HepG2 (cell line): ENCODE measurements around the gene PFN2. TPM values are rescaled to one million over a fixed set of nuclear protein-coding genes. Genes with fewer than 3 reads are reported as not detected.

ENCODE experiments used
- GPBP1L1 ChIP-seq: sonication (generic); formaldehyde crosslinking; IDR thresholded peaks from 2 replicates; pipeline ENCODE4 v1.5.0; 2020; ENCODE audit warnings: mild to moderate bottlenecking, missing genetic modification reagents
- KDM3A ChIP-seq: IDR thresholded peaks from 2 replicates; pipeline ENCODE4 v1.6.1; 2018; ENCODE audit warnings: low read depth, missing compliant biosample characterization
- LCORL ChIP-seq, 2 experiments: fragments of 450-650 bp in 1 of 2; sonication (generic) in 1 of 2; formaldehyde crosslinking in 1 of 2; IDR thresholded peaks; 2 replicates each; pipeline versions ENCODE4 v1.5.0 to v1.6.1; 2017 to 2020; ENCODE audit warnings: antibody characterized with exemption in 1 of 2, missing genetic modification reagents in 1 of 2
- ZNF101 ChIP-seq: sonication (generic); formaldehyde crosslinking; IDR thresholded peaks from 2 replicates; pipeline ENCODE4 v1.4.0; 2020; ENCODE audit warnings: mild to moderate bottlenecking, low read depth, missing genetic modification reagents, borderline replicate concordance
- ZNF317 ChIP-seq: sonication (generic); formaldehyde crosslinking; IDR thresholded peaks from 2 replicates; pipeline ENCODE4 v1.5.0; 2020; ENCODE audit warnings: mild to moderate bottlenecking, missing genetic modification reagents
- ZNF34 ChIP-seq: sonication (generic); formaldehyde crosslinking; IDR thresholded peaks from 2 replicates; pipeline ENCODE4 v1.4.0; 2020; ENCODE audit warnings: mild to moderate bottlenecking, missing genetic modification reagents, borderline replicate concordance
- ZNF687 ChIP-seq: sonication (generic); formaldehyde crosslinking; IDR thresholded peaks from 2 replicates; pipeline ENCODE4 v1.5.1; 2020; ENCODE audit warnings: mild to moderate bottlenecking, missing genetic modification reagents, moderate library complexity
- ZNF766 ChIP-seq: sonication (generic); formaldehyde crosslinking; IDR thresholded peaks from 2 replicates; pipeline ENCODE4 v1.5.0; 2020; ENCODE audit warnings: missing genetic modification reagents, borderline replicate concordance
- ZNF776 ChIP-seq: sonication (generic); formaldehyde crosslinking; IDR thresholded peaks from 2 replicates; pipeline ENCODE4 v1.4.0; 2020; ENCODE audit warnings: mild to moderate bottlenecking, missing genetic modification reagents
- ZSCAN31 ChIP-seq: sonication (generic); formaldehyde crosslinking; IDR thresholded peaks from 2 replicates; pipeline ENCODE4 v1.5.0; 2020; ENCODE audit warnings: low read depth, mild to moderate bottlenecking, missing genetic modification reagents
- polyA plus RNA-seq, 8 experiments: library from polyadenylated mRNA; depleted of rRNA in 3 of 8; stranded (reverse) in 7 of 8; unstranded in 1 of 8; fragments of >200 nt; fragmentation: Illumina TruSeq in 4 of 8; extraction: Trizol in 4 of 8; gene quantifications; 2 replicates each; pipeline versions ENCODE4 v1.2.1 to v1.2.3, GENCODE V29; 2011 to 2016; ENCODE audit warnings: low read depth in 4 of 8, missing spikeins in 1 of 8, mixed read lengths in 1 of 8; ENCODE audit not compliant: insufficient read depth in 1 of 8
- total RNA-seq, 5 experiments: library from RNA; depleted of rRNA; stranded (reverse); fragments of >200 nt; fragmentation: Illumina TruSeq; extraction: Trizol; gene quantifications; 2 replicates each; pipeline ENCODE4 v1.2.3, GENCODE V29; 2016; ENCODE audit warnings: low read depth in 1 of 5
- TF ChIP-seq, protein P1 (sequence below): IDR thresholded peaks from 2 replicates; pipeline ENCODE4 v1.6.1; 2016; ENCODE audit warnings: mild to moderate bottlenecking
- TF ChIP-seq, protein P2 (sequence below): sonication (generic); formaldehyde crosslinking; IDR thresholded peaks from 2 replicates; pipeline ENCODE4 v1.4.0; 2020; ENCODE audit warnings: missing genetic modification reagents, borderline replicate concordance
- TF ChIP-seq, protein P3 (sequence below): sonication (generic); formaldehyde crosslinking; IDR thresholded peaks from 2 replicates; pipeline ENCODE4 v1.8.0; 2022; ENCODE audit warnings: low read depth, missing genetic modification reagents

Gene PFN2
- total and polyA plus RNA-seq, 2 of the 13 experiments (the other 11 are each of a cell fraction or from before 2014, with no cell fraction given) = 57.3 to 150 TPM

DNA sequence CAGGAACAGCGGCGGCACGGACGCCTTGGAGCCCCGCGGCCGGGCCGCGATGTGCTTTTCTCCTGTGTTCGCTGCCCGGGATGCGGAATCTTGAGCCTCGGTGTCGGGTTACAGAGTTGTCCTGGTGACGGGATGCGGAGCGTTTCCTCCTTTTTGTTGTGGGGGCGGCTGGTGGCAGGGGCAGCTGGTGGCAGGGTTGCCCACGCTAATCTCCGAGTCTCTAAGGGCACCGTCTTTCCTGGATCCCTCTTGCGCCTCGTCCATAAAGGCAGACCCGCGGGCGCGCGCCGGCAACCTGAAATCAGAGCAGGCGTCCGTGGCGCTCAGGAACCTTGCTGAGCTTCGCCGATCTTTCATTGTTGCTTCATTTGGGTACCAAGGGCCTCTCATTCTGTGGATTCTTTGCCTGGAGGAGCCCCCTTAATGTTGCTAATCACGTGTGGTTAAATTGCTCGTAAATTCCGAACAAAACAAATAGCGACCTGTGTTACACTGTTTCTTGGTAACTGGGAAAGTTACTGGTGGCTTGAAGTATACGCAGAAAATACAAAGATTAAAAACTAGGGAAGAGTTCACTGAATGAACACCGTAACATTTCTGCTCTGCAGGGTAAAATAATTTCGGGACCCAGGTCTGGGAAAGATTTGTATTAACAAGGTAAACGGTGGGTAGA, 844 bp upstream of the PFN2 start (continued):
- TF ChIP-seq, protein P1, sequence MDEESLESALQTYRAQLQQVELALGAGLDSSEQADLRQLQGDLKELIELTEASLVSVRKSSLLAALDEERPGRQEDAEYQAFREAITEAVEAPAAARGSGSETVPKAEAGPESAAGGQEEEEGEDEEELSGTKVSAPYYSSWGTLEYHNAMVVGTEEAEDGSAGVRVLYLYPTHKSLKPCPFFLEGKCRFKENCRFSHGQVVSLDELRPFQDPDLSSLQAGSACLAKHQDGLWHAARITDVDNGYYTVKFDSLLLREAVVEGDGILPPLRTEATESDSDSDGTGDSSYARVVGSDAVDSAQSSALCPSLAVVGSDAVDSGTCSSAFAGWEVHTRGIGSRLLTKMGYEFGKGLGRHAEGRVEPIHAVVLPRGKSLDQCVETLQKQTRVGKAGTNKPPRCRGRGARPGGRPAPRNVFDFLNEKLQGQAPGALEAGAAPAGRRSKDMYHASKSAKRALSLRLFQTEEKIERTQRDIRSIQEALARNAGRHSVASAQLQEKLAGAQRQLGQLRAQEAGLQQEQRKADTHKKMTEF (CRISPR knock-in tag) = 0 out of 2 replicates have a peak, but pooled peaks have one; percentile 3
- TF ChIP-seq ZNF776 (CRISPR knock-in tag) (peak; percentile 33; the same call in 1 of the 2 replicates), ZNF766 (CRISPR knock-in tag) (peak; percentile 5; the same call in 1 of the 2 replicates), ZNF317 (0 out of 2 replicates have a peak, but pooled peaks have one; percentile 30), ZNF101 (CRISPR knock-in tag) (no peak), LCORL (IDR thresholded peaks at IDR 0.05) (no peak), LCORL (CRISPR knock-in tag; IDR thresholded peaks at IDR 0.05) (0 out of 2 replicates have a peak, but pooled peaks have one; percentile 26), GPBP1L1 (CRISPR knock-in tag) (no peak), KDM3A (CRISPR knock-in tag) (no peak), ZNF34 (no peak), ZNF687 (CRISPR knock-in tag) (peak; percentile 80), ZSCAN31 (0 out of 2 replicates have a peak, but pooled peaks have one; percentile 14)
- TF ChIP-seq, protein P2, sequence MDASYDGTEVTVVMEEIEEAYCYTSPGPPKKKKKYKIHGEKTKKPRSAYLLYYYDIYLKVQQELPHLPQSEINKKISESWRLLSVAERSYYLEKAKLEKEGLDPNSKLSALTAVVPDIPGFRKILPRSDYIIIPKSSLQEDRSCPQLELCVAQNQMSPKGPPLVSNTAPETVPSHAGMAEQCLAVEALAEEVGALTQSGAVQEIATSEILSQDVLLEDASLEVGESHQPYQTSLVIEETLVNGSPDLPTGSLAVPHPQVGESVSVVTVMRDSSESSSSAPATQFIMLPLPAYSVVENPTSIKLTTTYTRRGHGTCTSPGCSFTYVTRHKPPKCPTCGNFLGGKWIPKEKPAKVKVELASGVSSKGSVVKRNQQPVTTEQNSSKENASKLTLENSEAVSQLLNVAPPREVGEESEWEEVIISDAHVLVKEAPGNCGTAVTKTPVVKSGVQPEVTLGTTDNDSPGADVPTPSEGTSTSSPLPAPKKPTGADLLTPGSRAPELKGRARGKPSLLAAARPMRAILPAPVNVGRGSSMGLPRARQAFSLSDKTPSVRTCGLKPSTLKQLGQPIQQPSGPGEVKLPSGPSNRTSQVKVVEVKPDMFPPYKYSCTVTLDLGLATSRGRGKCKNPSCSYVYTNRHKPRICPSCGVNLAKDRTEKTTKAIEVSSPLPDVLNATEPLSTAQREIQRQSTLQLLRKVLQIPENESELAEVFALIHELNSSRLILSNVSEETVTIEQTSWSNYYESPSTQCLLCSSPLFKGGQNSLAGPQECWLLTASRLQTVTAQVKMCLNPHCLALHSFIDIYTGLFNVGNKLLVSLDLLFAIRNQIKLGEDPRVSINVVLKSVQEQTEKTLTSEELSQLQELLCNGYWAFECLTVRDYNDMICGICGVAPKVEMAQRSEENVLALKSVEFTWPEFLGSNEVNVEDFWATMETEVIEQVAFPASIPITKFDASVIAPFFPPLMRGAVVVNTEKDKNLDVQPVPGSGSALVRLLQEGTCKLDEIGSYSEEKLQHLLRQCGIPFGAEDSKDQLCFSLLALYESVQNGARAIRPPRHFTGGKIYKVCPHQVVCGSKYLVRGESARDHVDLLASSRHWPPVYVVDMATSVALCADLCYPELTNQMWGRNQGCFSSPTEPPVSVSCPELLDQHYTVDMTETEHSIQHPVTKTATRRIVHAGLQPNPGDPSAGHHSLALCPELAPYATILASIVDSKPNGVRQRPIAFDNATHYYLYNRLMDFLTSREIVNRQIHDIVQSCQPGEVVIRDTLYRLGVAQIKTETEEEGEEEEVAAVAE (CRISPR knock-in tag) = no peak
- TF ChIP-seq, protein P3, sequence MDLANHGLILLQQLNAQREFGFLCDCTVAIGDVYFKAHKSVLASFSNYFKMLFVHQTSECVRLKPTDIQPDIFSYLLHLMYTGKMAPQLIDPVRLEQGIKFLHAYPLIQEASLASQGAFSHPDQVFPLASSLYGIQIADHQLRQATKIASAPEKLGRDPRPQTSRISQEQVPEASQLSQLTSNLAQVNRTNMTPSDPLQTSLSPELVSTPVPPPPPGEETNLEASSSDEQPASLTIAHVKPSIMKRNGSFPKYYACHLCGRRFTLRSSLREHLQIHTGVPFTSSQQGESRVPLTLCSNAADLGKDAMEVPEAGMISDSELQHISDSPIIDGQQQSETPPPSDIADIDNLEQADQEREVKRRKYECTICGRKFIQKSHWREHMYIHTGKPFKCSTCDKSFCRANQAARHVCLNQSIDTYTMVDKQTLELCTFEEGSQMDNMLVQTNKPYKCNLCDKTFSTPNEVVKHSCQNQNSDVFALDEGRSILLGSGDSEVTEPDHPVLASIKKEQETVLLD (CRISPR knock-in tag) = 0 out of 2 replicates have a peak, but pooled peaks have one; percentile 20
